ENCODE data around the gene RNF182.
"Not testable (repeated sequence)": the region's sequence is repeated elsewhere in the genome, so short reads cannot be mapped to it uniquely, and the experiment has no call there.

Gene RNF182

DNA sequence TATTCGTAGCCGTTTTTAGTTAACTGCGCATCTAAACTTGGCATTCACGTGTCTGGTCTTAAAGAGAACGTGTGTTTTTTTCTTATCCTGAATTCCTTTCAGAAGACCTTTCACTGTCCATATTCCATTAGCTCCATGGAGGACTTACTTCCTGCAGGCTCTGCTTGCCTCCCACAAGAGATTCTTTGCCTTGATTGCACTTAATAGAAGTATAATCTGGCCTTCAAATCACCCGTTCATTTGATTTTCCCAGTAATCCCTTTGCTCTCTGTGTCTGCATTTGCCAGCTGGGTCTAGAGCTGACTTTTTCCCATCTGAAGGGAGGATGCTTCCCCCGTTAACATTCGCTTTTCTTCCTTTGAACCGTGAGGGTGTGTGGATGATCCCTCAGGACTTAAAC, 79.5 kb downstream of the RNF182 start:
- DNase-seq, result no peak

DNA sequence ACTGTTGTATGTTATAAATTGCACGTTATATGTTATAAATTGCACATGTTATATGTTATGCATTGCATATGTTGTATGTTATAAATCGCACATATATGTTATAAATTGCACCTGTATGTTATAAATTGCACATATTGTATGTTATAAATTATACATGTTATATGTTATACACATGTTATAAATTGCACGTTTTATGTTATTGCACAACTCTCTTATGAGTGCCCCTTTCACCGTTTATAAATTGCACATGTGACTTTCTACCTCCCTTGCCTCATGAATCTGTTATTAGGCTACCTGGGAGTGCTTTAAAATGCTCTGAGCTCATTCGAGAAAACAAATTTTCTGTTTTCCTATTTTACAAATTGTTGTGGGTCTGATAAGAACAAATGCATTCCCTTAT, 84.1 kb downstream of the RNF182 start:
- no peak for DNase-seq

DNA sequence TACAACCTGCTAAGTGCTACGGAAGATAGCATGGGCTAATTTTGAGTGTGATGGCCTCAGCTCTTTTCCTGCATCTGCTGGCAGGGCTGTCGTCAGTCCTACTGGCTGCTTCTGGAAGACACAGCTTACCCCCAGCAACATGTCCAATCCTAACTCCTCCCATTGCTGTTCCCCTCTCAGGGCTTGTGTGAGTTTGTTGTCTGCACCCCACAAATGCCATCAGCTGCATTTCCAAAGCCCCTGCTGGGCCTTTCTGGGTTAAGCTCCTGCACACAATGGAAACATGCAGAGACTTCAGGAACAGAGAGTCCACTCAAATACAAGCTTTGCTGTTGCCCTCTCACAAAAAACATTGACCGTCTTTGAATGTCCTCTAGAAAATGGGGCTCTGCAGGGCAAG, 84.7 kb downstream of the RNF182 start:
- DNase-seq, result no peak

DNA sequence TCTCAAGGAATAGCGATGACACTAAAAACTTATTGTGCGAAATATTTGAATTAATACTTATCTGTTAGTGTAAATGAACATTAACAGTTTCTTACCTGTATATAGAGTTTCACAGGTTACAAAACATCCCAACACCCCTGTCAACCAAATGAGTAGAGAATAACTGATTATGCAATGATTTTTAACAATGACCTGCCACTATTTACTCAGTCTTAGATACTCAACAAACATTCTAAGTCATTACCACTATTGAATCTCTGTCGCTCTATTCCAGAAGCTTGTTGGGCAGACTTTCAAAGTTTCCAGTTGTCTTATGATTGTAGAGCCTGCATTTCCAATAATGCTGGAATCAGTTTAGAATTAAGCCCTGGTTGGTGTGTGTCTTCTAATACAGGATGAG, 85.5 kb downstream of the RNF182 start:
- no peak for DNase-seq

DNA sequence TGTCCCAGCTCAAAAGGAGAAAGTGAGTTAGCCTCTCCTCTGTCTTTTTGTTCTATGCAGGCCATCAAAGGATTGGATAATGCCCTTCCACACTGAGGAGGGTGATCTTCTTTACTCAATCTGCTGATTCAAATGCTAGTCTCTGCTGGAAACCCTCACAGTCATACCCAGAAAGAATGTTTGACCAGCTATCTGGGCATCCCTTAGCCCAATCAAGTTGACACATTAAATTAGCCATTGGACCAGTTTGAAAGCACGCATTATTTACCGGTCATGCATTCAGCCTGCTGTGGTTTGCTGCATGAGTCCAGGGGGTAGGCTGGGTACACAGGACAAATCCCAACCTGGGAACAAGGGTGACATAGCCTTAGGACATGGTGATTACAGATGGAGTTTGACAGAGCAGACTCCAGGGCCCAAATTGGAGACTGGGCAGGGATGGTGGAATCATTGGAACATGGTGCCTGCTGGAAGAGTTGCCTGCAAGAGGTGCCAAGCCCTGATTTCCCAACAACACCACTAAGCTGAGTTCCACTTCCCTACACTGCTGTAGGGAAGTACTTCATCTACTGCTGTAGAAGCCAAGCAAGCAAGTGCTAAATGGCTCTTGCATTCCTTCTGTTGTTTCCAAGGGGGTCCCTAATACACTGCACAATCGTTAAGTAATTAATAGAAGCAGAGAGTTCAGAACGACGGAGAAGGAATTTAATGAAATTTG, 87.7 kb downstream of the RNF182 start:
- no peak for DNase-seq

- no peak for DNase-seq
Observed at GRCh38 chr6:14015964-14016363, 91.2 kb downstream of the RNF182 start.

GRCh38 chr6:14016432-14016831, 91.7 kb downstream of the RNF182 start:
- no peak for DNase-seq

DNA sequence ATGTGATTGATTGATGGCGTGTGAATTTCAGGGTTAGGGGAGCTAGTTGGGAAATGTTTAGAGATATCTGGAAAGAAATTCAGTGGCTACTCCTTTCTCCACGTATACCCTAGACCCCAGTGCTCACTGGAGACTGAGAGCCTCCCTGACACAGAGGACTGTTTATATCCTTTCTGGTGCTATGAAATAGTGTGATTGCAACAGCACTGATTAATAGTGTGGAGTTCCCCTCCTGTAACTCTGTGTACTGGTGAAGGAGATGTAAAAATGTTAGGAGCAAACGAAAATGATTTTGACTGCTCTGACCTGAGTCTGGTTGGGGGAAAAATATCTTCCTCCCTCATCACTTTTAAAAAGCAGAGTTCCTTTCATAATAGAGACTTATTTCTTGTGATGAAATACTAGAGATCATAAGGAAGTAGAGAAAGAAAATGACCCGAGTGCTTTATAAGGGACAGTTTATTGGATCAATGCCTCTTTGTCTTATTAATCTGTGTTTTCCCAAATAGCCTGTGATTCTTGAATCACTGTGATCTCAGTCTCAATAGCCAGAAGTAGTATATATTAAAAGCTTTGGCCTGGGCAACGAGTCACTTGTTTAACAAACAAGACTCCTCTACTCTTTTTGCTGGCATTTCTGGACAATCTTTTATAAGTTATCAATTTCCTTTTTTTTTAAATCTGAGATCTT, 92.3 kb downstream of the RNF182 start:
- no peak for DNase-seq

DNA sequence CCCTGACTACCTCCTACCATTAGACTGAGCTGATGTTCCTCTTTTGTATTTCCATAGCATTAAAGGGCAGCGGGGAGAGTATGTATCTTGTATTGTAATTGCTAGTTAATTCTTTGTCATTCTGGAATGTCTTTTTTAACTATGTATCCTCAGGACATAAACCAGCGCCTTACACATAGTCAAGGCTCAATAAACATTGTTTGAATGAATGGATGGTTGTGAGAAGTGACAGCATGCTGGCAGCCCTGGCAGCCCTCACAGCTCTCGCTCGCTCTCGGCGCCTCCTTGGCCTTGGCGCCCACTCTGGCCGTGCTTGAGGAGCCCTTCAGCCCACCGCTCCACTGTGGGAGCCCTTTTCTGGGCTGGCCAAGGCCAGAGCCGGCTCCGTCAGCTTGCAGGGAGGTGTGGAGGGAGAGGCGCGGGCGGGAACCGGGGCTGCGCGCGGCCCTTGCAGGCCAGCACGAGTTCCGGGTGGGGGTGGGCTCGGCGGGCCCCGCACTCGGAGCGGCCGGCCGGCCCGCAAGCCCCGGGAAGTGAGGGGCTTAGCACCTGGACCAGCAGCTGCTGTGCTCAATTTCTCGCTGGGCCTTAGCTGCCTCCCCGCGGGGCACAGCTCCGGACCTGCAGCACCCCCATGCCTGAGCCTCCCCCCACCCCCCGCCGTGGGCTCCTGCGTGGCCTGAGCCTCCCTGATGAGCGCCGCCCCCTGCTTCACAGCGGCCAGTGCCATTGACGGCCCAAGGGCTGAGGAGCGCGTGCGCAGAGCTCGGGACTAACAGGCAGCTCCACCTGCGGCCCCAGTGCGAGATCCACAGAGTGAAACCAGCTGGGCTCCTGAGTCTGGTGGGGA, 93.1 kb downstream of the RNF182 start:
- DNase-seq, result no peak

DNA sequence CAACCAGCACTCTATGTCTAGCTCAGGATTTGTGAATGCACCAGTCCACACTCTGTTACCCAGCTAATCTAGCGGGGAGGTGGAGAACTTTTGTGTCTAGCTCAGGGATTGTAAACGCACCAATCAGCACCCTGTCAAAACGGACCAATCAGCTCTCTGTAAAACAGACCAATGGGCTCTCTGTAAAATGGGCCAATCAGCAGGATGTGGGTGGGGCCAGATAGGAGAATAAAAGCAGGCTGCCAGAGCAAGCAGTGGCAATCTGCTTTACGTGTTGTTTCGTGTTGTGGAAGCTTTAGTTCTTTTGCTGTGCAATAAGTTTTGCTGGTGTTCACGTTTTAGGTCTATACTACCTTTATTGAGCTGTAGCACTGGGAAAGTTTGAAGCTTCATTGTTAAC, 93.8 kb downstream of the RNF182 start:
- not testable (repeated sequence) for DNase-seq

- DNase-seq, result no peak
Observed at GRCh38 chr6:14020551-14020950, 95.8 kb downstream of the RNF182 start.

DNA sequence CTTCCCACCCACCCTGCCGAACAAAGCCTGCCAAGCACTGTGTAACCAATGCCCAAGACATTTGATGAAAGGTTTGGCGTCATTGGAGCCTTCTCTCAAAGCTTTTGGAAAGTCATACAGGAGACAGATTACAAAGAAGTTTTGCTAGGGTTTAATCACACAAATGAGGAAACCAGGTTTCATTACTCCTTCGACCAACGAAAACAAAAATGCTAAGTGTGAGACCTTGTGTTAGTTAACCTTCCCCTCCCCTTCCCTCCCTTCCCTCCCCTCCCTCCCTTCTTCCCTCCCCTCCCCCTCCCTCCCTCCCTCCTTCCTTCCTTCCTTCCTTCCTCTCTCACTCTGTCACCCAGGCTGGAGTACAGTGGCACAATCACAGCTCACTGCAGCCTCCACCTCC, 96.7 kb downstream of the RNF182 start:
- no peak for DNase-seq

DNA sequence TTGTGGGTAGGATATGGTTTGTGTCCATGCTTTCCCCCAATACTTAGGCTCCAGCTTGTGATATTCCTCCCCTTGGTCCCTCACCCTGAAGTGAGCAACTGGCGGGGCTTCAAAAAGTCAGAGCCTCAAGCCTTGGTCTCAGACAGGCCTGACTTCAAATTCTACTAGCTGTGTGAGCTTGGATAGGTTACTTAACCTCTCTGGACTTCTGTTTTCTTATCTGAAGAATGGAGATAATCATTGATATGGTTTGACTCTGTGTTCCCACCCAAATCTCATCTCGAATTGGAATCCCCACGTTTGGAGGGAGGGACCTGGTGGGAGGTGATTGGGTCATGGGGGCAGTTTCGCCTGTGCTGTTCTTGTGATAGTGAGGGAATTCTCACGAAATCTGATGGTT, 97.9 kb downstream of the RNF182 start:
- no peak for DNase-seq

DNA sequence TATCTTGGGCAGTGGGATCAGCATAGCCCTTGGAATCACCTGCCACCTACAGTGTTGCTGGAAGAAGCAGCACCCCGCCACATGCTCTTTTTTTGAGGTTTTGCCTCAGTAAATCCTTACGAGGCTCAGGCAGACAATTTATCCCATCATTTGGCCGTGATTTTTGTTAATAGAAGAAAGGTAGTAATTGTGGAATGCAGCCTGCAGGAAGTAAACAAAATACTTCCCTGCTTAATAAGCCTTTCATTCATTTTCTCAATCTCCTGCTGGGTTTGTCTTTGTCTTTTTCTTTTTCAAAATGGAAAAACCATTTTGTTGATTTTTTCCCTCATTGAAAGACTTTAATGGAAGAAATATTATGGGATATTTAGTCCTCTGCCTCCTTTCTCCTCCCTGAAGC, 99.1 kb downstream of the RNF182 start:
- DNase-seq, result no peak

DNA sequence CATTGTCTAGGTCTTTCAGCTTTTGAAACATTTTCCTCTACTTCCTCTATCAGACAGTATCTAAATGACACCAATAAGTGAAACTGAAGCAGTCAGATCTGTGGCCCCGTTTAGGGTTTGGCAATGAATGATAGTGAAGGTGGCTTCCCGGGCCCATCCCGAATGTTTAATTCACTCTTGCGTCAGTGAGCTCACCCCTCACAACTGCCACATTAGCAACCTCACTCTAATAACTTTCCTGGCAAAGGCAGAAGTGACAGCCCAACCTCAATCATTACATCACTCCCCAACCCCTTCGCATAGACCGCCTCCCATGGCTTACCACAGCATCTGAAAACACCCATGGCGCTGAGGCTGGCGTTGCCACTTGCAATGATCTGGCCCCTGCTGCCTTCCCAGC, 100.4 kb downstream of the RNF182 start:
- DNase-seq, result no peak

DNA sequence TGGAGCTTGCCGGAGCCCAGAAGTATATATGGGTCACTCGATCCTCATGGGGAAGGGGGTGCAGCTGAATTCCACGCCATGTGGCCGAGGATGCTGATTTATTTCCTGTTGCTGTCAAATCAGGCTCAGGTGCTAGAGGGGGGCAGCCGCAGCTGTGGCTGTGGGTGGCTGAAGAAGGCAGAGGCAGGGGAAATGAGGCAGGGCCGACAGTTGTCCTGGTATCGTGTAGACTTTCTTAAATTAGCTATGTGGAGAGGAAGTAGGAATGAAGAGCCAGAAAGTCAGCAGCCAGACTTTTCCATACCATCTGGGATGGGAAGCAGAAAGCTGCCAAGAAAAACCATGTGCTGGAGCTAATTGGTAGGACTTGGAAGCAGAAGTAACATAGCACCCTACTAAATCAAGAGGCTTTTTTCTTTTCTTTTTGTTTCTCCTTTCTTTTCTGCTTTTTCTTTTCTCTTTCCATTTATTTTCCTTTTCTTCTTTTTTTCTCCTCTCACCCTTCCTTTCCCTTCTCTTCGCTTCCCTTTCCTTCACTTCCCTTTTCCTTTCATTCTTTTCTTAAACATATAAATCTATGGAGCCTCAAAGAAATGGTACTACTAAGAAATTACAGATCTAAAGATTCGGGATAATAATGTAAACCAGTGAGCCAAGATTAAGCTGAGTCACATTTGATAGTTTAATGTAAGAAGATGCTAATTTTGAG, 102.2 kb downstream of the RNF182 start:
- no peak for DNase-seq

GRCh38 chr6:14028631-14029030, 103.9 kb downstream of the RNF182 start:
- DNase-seq, result no peak

DNA sequence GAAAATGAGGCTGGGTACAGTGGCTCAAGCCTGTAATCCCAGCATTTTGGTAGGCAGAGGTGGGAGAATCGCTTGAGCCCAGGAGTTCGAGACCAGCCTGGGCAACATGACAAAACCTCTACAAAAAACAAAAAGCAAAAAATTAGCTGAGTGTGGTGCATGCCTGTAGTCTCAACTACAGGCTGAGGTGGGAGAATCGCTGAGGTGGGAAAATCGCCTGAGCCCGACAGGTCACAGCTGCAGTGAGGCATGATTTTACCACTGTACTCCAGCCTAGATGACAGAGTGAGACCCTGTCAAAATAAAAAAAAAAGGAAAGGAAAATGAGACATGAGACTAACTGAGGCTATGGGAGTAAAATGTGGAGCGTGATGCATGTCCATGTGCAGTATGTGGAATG, 104.9 kb downstream of the RNF182 start:
- no peak for DNase-seq

Data from NCI-H1105 treated with DMSO at 0.1 percent for 48 hours (cell line).